Fibroblast of gingiva (primary cell): Measurements from ENCODE around the gene ZFAND2B.

ENCODE experiments used
- DNase-seq: peaks from one replicate; pipeline ENCODE4 v3.0.0-alpha.2; 2011; ENCODE audit warnings: low read depth

Gene ZFAND2B

DNA sequence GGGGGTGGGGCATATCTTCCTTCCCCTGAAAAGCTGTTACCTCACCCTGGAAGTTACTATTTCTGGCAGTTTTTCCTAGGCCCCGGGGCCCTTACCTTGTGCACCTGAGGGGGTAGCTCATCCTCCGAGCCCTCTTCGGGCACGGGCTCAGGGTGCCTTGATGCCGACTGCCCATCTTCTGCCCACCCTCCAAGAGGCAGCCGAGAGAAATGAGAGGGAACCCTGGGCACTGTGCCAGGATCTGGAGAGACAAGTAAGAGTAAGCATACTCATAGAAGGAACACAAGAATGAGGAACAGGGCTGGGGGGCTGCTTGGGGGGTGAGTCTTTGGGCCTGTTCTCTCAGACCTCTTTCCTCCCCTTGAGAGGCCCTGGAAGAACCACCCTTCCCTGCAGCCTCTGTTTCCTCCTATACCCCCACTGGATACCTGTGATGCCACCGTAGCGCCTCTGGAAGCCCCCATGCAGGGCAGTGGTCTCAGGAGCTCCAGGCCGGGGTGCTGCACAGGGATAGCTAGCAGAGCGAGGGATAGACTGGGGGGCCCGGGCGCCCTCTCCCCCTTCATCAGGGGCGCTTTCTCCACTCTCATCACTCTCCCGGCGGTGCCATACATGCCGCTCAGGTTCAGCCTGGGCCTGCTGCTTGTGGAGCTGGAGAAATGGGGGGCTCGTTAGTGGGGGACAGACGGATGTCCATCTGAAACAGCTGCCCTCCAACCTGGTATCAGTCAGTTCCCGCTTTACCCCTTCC lies 14.2 kb downstream of the ZFAND2B start:
- DNase-seq = no peak

DNA sequence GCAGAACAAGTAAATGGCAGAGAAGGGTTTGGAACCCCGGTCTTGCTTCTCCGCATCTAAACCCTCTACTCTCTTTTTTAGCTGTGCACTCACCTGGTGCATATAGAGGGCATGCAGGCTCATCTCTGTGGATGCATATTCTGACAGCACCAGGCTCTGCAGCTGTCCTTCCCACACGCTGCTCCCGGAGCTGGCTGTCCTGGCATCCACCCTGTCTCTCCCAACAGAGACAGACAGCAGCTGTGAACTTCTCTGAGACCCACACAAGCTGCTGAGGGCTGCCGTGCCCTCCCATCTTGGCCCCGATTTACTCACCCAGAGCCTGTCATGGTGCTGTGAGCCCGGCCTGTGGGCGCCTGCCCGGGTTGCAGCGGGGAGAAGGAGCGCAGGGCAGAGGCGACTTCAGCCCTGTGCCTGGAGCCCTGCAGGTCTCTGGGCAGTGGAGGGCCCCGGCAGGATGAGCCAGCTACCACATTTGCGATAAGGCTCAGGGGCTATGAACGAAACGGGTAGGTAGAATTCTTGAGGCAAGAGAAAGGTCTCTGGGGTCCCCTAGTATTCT lies 15.5 kb downstream of the ZFAND2B start:
- DNase-seq = no peak

DNA sequence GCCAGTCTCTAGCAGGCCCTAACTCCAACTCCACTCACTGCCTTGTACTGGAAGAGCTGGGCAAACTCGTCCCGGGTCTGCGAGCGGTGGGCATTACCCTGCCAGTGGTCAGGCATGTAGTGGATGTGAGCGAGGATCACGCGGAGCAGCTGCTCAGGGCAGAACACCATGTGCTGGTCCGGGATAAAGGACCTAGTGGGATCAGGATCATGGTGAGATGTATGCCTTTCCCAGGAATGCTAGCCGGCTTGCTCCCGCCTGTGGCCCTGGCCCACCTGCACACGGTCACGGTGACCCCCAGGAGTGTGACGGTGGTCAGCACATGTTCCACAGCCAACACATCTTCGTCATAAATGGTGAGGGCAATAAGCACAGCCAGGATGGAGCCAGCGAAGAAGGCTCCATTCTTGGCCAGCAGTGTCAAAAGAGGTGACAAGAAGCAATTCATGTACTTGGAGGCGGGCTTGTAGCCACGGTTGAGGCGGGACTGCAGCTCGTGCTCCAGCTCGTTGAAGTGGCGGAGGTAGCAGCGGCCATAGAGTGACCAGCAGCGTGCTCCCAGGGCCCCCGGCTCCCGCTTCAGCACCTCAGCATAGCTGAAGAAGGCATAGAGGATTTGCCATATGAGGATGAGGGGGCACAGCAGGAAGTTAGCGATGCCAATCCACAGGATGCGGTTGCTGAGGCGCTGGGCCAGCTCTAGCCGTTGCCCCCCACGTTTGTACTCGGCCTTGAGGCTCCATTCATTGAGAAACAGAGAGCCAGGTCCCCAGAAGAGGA lies 17.4 kb downstream of the ZFAND2B start:
- no peak for DNase-seq

DNA sequence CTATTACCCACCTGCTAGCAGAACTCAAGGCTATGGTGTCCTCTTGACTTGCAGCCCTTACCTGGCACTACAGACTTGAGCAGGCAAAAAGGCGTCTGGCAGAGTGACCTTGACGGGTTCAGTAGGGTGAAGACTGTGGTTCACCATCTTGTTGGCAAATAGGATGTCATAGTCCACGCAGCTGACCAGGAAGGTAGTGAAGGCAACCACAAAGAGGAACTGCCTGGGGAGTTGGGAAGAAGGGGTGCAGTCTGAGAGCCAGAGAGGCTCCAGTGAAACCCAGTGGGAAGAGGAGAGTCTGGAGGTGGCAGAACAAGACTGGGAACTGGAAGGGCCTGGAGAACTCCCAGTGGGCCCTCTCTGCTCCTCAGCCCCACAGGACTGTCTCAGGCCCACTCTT lies 18.8 kb downstream of the ZFAND2B start:
- no peak for DNase-seq

DNA sequence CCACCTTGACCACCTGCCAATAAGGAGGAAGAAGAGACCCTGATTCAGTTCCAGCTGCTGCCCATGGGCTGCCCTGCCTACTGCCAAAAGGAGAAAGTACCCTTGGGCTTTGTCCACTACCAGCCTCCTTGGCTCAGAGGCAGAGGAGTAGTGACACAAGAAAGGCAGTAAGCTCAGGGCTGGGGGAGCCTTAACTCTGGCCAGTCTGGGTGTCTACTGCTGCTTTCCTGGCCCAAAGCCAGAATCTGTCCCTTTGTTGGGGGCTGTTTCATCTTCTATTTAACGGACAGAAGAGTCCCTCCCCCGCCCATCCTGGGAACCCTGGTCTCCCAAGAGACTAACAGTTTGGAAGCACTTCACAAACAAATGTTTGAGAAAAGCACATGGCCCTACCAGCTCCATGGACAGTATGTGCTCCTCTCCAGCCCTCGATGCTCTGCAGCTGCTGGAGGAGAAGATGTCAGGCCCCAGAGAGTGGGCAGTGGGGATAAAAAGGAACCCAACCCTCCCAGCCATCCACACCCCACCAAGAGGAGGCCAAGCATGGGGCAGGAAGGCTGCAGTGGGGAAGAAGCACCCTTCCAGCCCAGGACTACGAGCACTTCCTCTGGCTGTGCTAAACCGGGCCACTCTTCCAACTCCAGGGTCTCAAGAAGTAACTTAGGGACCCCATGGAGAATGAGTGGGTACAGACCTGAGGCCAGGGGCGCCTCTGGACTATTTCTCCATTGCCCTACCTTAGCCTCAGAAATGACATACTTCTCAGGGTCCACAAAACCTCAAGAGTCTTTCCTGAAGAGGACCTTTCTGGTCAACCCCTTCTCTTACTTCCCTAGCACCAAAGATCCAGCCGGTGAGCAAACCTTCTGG lies 21.7 kb downstream of the ZFAND2B start:
- DNase-seq = no peak

DNA sequence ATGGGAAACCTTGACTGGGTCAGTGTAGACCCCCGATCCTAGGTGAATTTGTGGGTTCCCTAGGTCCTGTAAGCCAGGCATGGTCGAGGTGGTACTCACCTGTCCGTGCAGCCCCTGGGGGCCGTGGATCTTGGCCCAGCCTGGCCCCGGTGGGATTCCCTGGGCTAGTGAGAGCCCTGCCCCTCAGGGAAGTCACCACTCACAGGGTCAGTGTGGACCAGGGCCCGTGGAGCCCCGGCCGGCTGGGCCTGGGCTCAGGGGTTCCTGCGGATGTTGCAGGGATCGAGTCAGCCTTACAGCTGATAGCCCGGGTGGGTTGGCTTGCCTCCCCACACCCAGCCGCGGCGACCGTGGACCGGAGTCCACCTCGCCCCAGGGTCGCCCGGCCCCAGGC lies 22.3 kb downstream of the ZFAND2B start:
- DNase-seq = no peak

DNA sequence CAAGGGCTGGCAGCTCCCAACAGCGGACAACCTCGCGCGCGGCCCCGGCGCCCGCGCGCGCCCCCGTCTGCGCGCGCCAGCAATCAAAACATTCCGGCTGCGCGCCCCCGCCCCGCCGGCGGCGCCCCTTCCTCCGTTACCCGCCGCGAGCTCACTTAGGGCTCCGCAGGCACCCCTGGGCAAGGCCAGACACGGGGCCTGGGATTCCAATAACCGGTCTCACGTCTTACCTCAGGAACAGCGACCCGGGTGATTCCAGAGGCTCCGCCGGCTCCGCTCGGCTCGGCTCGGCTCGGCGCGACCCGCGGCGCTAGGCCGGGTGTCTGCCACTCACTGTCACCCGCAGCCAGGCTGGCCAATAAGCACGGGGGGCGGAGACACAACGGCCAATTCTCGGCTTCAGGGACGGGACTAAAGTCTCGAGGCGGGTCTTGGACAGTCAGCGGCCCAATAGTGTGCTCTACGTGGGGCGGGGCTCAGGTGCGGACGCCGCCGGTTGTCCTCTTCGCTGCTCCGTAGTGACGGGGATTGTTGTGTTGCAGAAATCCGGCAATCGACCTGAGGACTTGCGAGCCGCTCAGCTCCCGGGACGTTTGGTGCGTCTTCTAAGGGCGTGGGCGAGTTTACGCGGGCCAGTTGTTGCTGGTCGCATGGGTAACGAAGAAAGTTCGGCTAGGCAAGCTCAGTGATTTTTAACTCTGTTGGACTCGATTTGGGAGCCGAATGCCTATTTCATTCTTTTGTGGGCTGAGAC lies 22.9 kb downstream of the ZFAND2B start, which contains the start of the genes ANKZF1 and ATG9A:
ANKZF1 (plus strand) TSS at position 502 of the 754 bp plus-strand sequence. CDS start 452 bp downstream, outside the sequence.
ATG9A (minus strand) TSS at position 332 of the 754 bp plus-strand sequence. CDS start 1,612 bp downstream, outside the sequence.
- peak; percentile 98 for DNase-seq

DNA sequence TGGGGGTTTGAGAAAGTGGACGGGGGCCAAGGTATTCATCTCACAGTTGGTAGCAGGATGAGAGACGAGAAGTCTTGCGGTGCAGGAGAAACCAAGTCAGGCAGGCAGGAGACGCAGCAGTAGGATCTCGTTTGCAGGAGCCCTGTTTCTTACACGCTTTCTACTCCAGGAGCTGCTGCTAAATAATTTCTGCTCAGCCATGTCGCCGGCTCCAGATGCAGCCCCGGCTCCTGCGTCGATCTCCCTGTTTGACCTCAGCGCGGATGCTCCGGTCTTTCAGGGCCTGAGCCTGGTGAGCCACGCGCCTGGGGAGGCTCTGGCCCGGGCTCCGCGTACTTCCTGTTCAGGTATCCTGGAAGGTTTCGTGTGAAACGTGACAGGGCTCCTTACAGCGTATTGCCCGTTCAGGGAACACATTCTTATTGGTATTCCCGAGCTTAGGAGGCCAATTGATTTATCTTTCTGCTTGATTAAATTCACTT lies 23.5 kb downstream of the ZFAND2B start:
- no peak for DNase-seq

DNA sequence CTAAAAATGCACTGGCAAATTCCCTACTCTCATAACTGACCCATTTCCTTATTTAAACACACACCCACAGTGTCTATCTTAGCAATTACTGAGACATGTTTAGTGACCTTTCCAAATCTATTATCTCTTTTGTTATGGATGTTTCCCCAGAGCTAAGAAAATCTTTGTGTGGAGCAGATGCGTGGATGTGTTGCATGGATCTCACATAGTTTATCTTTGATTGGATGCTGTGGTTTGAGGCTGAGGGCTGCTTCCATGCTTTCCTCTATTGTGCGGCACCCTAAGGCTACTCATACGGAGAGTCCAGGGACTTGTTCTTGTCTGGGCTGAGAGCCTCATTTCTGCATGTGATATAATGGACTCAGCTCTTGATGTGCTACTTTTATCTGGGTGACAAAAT lies 27.7 kb downstream of the ZFAND2B start:
- DNase-seq = no peak

DNA sequence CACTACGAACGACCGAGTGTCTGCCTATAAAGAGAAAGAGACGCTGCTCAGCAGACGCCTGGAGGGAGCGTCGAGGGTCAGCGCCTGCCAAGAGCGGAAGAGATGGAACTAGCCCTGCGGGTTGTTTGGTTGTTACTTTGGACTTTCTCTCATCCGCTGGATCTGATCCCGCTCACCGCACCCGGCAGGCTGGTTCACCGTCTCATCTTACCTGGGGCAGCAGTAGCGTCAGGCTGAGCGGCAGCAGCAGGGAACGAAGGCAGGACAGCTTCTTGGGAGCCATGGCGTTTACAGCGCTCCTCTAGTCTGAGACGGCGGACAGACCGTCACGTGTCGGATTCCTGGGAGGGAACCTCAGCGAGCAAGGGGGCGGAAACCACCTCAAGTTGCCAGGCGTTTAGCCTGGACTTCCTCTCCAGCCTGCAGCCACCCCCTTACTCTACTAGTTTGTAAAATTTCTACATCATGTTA lies 36.7 kb downstream of the ZFAND2B start:
- no peak for DNase-seq

DNA sequence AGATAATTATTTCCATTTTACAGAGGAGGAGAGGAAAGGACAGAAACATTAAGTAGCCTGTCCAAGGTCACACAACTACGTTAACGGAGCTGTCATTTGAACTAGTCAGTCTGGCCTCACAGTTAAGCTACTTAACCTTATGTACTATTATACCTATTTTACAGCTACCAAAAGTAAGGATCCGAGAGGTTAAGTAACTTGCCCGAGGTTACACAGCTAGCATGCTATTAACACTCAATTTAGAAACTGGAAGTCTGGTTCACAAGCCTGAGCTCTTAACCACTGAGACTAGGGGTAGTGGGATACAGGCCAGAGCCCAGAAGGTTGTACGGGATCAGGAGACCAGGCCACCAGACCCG lies 38.2 kb downstream of the ZFAND2B start:
- no peak for DNase-seq

DNA sequence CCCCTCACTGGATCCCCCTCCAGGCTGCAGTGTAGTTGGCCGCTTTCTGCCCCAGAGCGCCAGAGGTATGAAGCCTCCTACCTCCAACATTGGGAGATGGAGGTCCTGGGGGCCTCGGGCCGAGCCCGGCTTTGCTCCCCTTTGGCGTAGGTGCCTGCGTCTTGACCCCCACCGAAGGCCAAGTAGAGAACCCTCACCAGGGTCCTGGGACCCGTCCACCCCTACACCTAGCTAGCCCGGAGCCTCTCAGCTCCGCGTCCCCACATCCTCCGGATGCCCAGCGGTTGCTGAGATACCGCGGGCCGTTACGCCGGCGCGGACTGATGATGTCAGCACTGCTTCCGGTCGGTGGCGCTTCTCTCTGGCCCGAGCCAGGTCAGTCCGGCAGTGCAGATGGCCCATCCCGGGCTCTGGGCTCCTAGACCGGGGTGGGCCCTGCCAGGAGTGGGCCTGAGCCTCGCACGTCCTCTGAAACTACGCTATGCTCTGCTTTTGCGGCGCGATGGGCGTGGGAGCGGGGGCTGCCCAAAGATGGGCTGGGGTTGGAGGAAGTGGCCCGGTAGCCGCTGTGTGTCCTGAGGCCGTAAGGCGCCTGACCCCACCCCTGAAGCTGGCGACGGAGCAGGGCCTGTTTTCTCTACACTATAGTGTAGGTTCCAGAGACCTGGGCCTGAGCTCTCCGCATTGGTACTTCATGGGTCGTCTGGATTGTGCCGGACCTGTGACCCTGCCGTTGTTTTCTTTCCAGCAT lies 38.7 kb downstream of the ZFAND2B start, which contains the start of the genes GLB1L and STK16:
GLB1L (minus strand) TSS at position 297 of the 751 bp plus-strand sequence. CDS start 1,871 bp downstream, outside the sequence.
STK16 (plus strand) TSS at position 332 of the 751 bp plus-strand sequence. CDS start 521 bp downstream, outside the sequence.
- peak; percentile 95 for DNase-seq

DNA sequence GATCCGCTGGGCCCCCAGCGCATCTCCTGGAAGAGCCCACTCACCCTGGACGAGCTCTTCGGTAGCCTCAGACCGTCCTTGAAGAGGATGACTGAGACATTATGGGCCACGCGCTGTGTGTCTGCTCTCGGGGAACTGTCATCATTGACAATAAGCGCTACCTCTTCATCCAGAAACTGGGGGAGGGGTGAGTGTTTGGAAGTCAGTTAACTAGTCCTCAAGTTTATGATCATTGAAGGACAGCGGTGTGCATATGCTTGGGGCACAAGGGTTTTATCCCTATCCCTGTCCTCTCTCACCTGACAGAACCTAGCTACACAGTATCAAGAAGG lies 39.3 kb downstream of the ZFAND2B start:
- DNase-seq = no peak

DNA sequence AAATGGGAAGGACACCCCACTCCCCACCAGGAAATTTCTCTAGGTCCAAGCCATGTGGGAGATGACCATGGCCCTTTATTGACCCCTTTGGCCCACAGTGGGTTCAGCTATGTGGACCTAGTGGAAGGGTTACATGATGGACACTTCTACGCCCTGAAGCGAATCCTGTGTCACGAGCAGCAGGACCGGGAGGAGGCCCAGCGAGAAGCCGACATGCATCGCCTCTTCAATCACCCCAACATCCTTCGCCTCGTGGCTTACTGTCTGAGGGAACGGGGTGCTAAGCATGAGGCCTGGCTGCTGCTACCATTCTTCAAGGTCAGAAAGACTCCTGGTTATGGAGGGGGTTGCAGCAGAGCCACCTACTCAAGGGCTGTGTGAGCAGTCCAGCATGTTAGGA lies 40.0 kb downstream of the ZFAND2B start:
- no peak for DNase-seq

DNA sequence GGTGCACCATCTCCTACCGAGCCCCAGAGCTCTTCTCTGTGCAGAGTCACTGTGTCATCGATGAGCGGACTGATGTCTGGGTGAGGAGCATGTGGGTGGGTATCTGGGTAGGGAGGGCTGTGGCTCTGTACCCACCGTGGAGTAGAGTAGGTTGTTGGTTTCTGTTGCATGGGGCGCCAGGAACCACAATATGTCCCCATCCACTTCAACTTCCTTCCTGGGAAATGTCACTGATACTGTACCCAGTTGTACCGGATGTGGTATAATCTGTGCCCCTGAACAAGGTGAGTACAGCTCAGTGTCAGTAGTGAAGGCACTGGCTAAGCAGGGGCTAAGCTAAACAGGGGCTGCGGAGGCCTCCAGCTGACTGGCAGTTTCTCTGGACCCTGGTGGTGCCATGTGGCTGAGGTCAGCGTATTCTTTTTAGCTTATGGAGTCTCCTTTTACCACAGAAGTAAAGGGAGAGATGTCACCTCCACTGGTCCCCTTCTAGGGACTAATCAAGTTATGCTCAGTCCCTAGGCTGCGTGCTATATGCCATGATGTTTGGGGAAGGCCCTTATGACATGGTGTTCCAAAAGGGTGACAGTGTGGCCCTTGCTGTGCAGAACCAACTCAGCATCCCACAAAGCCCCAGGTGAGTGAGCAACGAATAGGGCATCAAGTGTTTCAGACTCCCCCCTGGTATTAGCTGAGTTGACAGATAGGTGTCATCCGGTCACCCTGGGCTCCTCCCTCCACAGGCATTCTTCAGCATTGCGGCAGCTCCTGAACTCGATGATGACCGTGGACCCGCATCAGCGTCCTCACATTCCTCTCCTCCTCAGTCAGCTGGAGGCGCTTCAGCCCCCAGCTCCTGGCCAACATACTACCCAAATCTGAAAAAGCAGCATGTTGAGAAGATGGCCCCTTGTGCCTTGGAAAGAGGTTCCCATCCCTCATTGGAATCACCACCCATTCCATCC lies 41.4 kb downstream of the ZFAND2B start:
- no peak for DNase-seq

DNA sequence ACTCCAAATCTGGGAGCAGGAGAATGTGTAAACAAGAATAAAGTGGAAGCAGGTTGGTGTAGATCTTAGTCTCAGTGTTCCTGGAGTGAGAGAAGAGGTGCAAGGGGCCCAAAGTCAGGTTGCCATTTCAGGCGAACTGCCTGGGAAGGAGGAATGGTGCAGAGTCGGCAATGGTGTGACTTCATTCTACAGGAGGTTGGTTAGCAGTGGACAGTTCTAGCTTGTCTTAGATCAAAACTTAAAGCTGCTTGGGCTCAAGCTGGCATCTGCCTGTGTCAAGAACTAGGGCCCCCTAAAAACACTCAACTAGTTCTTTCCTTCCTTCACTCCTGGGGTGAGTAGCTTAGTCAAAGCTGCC lies 42.2 kb downstream of the ZFAND2B start:
- no peak for DNase-seq

DNA sequence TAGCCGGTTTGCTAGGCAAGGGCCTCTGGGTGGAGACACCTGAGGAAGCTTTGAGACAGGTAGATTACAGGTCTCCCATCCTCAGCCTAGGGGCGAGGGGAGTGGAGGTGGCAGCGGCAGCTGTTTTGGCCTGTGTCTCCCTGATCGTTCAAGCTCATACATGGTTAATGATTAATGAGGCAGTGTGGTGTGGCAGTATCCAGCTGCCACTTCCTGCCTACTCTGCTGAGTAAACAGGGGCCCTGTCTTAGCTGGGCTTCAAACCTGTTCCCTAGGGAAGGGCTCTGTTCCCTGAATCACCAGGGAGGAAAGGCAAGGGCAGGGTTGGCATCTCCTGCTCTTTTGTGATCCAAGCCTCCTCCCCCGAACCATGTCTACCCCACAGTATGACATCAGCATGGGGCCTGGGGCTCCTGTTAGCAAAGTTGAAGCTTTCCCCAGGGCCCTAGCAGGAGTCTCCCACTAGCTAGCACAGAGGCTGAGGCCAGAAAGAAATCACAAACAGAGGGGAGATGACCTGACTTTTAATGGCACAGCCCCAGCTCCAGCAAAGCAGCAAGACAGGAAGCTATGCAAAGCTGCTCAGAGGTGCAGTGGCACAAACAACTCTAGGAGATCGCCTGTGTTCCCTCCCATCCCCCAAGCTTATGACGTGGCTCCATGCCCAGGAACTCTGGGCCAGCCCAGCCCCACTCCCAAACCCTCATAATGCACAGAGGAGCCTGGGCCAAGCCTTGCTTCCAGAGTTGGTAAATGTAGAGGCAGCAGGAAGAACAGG lies 42.8 kb downstream of the ZFAND2B start:
- DNase-seq = peak; percentile 92
